ENCODE results near the gene LGALS14.
"Not testable (repeated sequence)": the region's sequence is repeated elsewhere in the genome, so short reads cannot be mapped to it uniquely, and the experiment has no call there.

GRCh38 chr19:39673862-39674261 is 30.4 kb upstream of the LGALS14 start:
- not testable (repeated sequence) for TF ChIP-seq EP300 (IDR thresholded peaks at IDR 0.05; ENCODE audit: borderline replicate concordance in 1 of 2, low read depth in 2 of 2, low read length in 2 of 2); POLR2A (IDR thresholded peaks at IDR 0.05; ENCODE audit: control extremely low read depth in 1 of 2, low read depth in 2 of 2, low read length in 2 of 2); BRCA1 (IDR thresholded peaks at IDR 0.05; ENCODE audit: low read depth, low read length); EZH2 (IDR thresholded peaks at IDR 0.05; ENCODE audit: low read depth, low read length, severe bottlenecking); BCL11A (IDR thresholded peaks at IDR 0.05; ENCODE audit: low read depth in 2 of 2, low read length in 2 of 2); SUZ12 (IDR thresholded peaks at IDR 0.05; ENCODE audit: low read length); POLR2AphosphoS5 (IDR thresholded peaks at IDR 0.05; ENCODE audit: low read depth, low read length)
- TF ChIP-seq KDM1A (IDR thresholded peaks at IDR 0.05; ENCODE audit: borderline replicate concordance, low read length): peak; percentile 69; the same call in 1 of the 2 replicates
- TF ChIP-seq, protein P1, sequence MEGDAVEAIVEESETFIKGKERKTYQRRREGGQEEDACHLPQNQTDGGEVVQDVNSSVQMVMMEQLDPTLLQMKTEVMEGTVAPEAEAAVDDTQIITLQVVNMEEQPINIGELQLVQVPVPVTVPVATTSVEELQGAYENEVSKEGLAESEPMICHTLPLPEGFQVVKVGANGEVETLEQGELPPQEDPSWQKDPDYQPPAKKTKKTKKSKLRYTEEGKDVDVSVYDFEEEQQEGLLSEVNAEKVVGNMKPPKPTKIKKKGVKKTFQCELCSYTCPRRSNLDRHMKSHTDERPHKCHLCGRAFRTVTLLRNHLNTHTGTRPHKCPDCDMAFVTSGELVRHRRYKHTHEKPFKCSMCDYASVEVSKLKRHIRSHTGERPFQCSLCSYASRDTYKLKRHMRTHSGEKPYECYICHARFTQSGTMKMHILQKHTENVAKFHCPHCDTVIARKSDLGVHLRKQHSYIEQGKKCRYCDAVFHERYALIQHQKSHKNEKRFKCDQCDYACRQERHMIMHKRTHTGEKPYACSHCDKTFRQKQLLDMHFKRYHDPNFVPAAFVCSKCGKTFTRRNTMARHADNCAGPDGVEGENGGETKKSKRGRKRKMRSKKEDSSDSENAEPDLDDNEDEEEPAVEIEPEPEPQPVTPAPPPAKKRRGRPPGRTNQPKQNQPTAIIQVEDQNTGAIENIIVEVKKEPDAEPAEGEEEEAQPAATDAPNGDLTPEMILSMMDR (IDR thresholded peaks at IDR 0.05; ENCODE audit: control extremely low read depth in 1 of 3, insufficient read depth in 1 of 3, low read depth in 1 of 3, low read length in 3 of 3): peak in 2 of 3 experiments; percentile 35 to 36; a peak in 2 of 4 replicates

All from H1 (cell line).